Mucosa of descending colon (tissue), 3 donors: ENCODE results near the gene PIEZO2. TPM values are rescaled to one million over a fixed set of nuclear protein-coding genes. Genes with fewer than 3 reads are reported as not detected.
"Not testable (repeated sequence)": the region's sequence is repeated elsewhere in the genome, so short reads cannot be mapped to it uniquely, and the experiment has no call there.

Source experiments
- ATAC-seq: fragments of 200-7000 bp; cut with Tn5 transposase; one replicate; pipeline ENCODE4 v1.9.1; 2020; ENCODE audit warnings: mild to moderate bottlenecking, moderate library complexity
- DNase-seq, 3 donors: peaks; one replicate each; pipeline ENCODE4 v3.0.0-alpha.2; 2020
- H3K36me3 ChIP-seq: fragments of 200-600 bp; one replicate; pipeline ENCODE4 v1.8.0; 2021; ENCODE audit warnings: low read depth, mild to moderate bottlenecking
- H3K4me1 ChIP-seq: fragments of 200-600 bp; one replicate; pipeline ENCODE4 v1.8.0; 2021; ENCODE audit warnings: low read depth, mild to moderate bottlenecking
- H3K4me3 ChIP-seq: fragments of 200-600 bp; one replicate; pipeline ENCODE4 v1.8.0; 2021; ENCODE audit warnings: mild to moderate bottlenecking
- H3K9me3 ChIP-seq: fragments of 200-600 bp; one replicate; pipeline ENCODE4 v1.8.0; 2021; ENCODE audit warnings: mild to moderate bottlenecking
- intact Hi-C, 2 donors: fragments of 100-400 bp; cut with DNase I in 1 of 2; cut with micrococcal nuclease in 1 of 2; formaldehyde crosslinking; loops; one replicate each; pipeline versions ENCODE4 v1.11.0 to v1.11.1; 2022; cut with DNase I, micrococcal nuclease
- microRNA-seq: library from miRNA; unstranded; fragments of <30 nt; microRNA quantifications from one replicate; pipeline ENCODE4, GENCODE V29; 2019
- total RNA-seq, 3 donors: library from RNA; stranded (reverse); fragmentation: NEBNext Ultra II Directional in 2 of 3; extraction: Animal tissue kit (Norgen Biotek cat#: 25700) in 2 of 3; gene quantifications; one replicate each; pipeline versions ENCODE4 v1.2.1 to v1.2.4, GENCODE V29; 2021 to 2023
- donor health status: DM: no; HTN: no; CAD: no; lungs with moderate emphysema.
- donor health status: DM: no; HTN: no; CAD: no.
- donor health status: DM: no; HTN: yes; CAD: no.

The PIEZO2 gene
- total RNA-seq, 3 donors from 2014 or later, result 1.0 to 18.9 (median 1.4) TPM

DNA sequence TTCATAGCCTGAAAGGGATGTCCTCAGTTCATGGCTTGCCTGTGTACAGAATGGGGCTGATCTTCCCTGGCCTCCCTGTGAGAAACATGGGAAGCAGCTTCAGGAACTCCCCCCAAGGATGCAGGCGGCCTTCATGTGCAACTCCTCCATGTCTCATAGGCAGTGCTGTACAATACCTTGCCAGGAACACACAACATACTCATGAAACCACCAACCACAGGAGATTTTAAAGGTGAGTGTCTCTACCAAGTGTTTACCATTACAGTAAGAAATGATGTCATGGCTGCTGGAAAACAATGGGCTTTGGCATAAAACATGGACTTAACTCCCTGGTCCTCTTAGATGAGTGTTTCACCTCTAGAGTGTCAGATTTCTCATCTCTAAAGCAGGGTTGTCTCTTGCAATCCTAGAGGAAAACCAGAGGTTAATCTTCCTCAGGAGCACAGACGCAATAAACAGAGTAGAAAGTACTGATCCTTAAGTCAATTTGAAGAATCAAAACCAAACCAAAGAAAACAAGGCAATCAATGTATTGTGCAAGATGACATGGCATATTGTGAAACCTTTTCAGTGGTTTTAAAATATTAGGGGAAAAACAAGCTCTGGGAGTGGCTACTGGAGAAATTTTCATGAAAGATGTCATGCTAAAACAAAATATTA is 528.6 kb downstream of the PIEZO2 start:
- intact Hi-C loops, H3K36me3 ChIP-seq, DNase-seq, ATAC-seq, H3K9me3 ChIP-seq, H3K4me1 ChIP-seq, H3K4me3 ChIP-seq: not testable (repeated sequence)

Small RNA genes lying within 50 kb of the gene (microRNA-seq; reads per million reads assigned to microRNA genes)
- 0.70 reads per million for gene MIR6788
